NCI-H510A (cell line): Measurements from ENCODE around the gene TTLL12.

Experiments used
- DNase-seq: peaks from one replicate; lab custom pipeline; 2025; lab: John Stamatoyannopoulos, UW

The TTLL12 gene

DNA sequence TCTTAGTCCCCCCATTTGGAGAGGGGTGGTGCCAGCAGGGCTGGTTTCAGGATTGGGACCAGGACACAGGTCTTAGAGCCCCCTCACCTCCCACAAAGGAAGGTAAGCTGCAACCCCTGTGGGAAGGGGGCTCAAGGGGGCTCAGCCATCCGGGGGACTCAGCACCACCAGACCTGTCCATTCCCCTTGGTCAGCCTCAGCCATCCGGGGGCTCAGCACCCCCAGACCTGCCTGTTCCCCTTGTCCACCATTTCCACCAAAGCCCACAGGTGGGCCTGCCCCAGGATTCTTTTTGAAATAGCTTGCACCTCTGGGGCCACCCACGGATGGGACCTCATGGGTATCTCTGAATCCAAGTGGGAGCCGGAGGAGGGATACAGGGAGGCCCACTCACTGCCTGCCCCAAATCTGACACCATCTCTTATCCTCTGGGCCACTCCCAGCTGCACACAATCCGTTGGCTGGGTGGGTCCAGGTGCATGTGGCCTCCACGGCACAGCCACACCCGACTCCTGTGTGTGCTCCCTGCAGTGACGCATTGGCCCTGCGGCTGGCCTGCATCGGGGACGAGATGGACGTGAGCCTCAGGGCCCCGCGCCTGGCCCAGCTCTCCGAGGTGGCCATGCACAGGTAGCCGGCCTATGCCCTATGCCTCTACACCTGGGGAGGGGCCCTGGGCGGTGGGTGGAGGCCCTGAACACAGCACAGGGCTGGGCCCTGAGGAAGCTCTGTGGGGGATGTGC is 59.6 kb downstream of the TTLL12 start:
- no peak for DNase-seq

DNA sequence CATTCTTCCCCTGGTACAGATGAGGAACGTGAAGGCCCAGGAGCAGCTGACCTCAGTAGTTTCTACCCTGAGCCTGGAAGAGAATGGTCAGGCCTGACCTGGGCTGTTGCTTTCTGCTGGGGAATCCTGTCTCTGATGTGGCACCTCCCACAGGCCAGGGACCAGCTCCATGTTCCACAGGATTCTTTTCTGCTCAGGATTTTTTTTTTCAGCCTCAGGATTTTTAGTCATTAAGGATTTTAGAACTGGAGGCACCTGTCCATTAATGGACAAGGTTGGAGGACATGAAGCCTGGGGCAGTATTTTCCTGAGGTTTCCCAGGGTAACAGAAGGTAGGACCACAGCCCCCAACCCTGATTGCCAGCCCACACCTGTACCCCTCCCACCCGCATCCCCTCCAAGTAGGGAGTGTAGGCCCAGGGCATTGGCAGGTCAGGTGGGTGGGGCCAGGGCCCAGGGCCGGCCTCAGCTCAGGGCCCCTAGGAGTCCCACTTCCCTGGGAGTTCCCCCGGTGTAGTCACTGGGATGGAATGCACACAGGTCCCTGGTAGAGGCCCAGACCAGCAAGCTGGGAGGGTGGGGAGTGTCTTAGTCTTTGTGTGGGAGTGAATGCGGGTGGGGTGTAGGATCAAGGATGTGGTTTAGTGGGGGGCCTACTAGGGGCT is 60.3 kb downstream of the TTLL12 start:
- no peak for DNase-seq

DNA sequence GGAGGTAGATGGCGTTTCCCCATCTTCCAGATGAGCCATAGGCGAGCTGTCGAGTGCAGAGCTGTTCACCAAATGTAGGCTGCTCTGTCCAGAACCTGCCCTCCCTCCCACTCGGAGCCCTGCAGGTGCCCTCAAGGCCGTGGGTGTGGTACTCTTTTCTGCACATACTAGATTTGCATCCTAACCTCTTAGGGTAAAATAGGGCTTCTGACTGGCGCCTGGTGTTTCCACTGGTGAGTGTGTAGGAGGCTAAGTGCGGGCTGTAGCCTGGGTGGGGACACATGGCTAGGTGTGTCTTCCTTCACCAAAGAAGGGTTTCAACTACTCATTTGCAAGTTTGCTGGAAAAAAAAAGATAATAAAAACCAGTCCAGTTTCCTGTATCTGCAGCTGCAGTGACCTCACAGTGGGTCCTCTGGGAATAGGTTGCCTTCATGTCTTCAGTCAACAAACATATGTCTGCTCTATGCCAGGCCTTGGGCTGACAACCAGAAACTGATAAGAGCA is 67.9 kb downstream of the TTLL12 start:
- no peak for DNase-seq

DNA sequence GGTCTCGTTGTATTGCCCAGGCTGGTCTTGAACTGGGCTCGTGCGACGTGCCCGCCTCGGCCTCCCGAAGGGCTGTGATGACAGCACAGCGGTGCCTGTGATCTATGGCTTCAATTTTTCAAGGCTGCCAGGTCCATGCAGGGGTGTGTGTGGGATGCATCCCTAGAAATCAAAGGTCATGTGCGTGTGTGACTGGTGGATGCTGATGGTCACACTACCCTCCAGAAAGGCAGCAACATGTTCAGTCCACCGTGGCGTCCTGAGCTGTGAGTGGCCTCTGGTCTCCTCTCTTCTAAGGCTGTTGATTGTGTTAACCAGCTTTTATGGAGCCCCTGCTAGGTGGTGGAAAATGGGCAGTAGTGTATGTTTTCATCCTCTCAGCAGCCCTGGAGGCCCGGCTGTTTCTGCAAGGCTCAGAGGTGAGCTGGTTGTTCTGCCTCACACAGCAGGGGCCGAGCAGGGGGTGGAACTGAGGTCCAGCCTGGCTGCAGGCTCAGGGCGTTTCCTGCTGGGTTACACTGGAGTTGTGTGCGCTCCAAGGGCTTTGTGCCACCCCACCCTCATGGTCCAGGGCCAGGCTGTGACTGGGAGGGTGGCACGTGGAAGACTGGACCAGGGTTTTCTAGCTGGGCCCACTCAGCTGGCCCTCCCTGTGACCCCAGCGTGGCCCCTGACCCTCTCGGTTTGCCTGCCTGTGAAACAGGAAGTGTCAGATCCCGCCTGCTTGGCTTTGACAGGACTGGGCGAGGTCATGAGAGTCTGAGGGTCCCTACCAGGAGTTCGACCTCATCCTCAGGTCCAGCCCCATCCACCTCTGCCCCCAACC is 68.7 kb downstream of the TTLL12 start:
- DNase-seq, result no peak

DNA sequence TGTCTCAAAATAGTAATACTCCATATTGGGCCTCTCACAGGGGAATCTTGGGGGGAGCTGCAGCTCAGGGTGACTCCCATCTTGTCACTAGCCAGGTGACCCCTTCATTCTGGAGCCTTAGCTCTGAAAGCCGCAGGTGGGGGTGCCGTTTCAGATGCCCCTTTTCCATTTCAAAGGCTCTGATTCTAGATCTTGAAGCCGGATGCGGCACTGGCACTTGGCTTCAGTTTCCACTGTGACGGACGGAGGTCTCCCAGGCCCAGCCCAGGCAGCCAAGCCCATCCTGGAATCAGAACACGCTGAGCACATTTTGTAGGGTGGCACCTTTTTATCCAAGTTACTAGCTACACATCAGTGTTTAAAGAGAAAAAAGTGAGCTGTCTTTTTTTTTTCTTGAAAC is 70.0 kb downstream of the TTLL12 start:
- no peak for DNase-seq
